ENCODE measurements around the gene CTU2. TPM values are rescaled to one million over a fixed set of nuclear protein-coding genes. Genes with fewer than 3 reads are reported as not detected.

CTU2 gene
- total RNA-seq, 1 donor from 2014 or later: 13.1 TPM

GRCh38 chr16:88699180-88699579 lies 7.1 kb upstream of the CTU2 start:
- H3K27ac ChIP-seq (replicated peaks): no peak overlapping the region
- peaks cover 47% of the 10 kb centered on the region for H3K4me1 ChIP-seq
- intact Hi-C loops (cut with micrococcal nuclease): no loop called here
- TF ChIP-seq CTCF (IDR thresholded peaks at IDR 0.05; ENCODE audit: borderline replicate concordance): no peak
- H3K36me3 ChIP-seq: peaks cover 33% of the 10 kb centered on the region
- DNase-seq: no peak
- no peak overlapping the region for H3K4me3 ChIP-seq
- no peaks in the 10 kb centered on the region for H3K9me3 ChIP-seq (replicated peaks)
- no peaks in the 10 kb centered on the region for H3K27me3 ChIP-seq (ENCODE audit: low read depth)

GRCh38 chr16:88700322-88700635 lies 6.0 kb upstream of the CTU2 start:
- Histone ChIP-seq H3K9me3 (replicated peaks) (no peaks in the 10 kb centered on the region), H3K27ac (replicated peaks) (peak overlapping the region; percentile 85), H3K4me1 (peaks cover 58% of the 10 kb centered on the region), H3K36me3 (peaks cover 33% of the 10 kb centered on the region), H3K4me3 (peak overlapping the region; percentile 48), H3K27me3 (ENCODE audit: low read depth) (no peaks in the 10 kb centered on the region)
- intact Hi-C loops (cut with micrococcal nuclease): no loop called here
- TF ChIP-seq CTCF (IDR thresholded peaks at IDR 0.05; ENCODE audit: borderline replicate concordance): no peak
- DNase-seq: no peak

GRCh38 chr16:88700636-88701482 lies 5.4 kb upstream of the CTU2 start:
- DNase-seq: peak; percentile 93
- no peaks in the 10 kb centered on the region for H3K27me3 ChIP-seq (ENCODE audit: low read depth)
- H3K4me1 ChIP-seq: peaks cover 63% of the 10 kb centered on the region
- intact Hi-C loops (cut with micrococcal nuclease): no loop called here
- peak overlapping the region; percentile 85 for H3K27ac ChIP-seq (replicated peaks)
- TF ChIP-seq CTCF (IDR thresholded peaks at IDR 0.05; ENCODE audit: borderline replicate concordance): no peak
- peaks cover 33% of the 10 kb centered on the region for H3K36me3 ChIP-seq
- no peaks in the 10 kb centered on the region for H3K9me3 ChIP-seq (replicated peaks)
- peak overlapping the region; percentile 48 for H3K4me3 ChIP-seq

GRCh38 chr16:88701581-88702370 lies 4.5 kb upstream of the CTU2 start:
- no peaks in the 10 kb centered on the region for H3K27me3 ChIP-seq (ENCODE audit: low read depth)
- H3K27ac ChIP-seq (replicated peaks): peak overlapping the region; percentile 85
- no peaks in the 10 kb centered on the region for H3K9me3 ChIP-seq (replicated peaks)
- intact Hi-C loops (cut with micrococcal nuclease): no loop called here
- peak overlapping the region; percentile 48 for H3K4me3 ChIP-seq
- peaks cover 68% of the 10 kb centered on the region for H3K4me1 ChIP-seq
- H3K36me3 ChIP-seq: peaks cover 27% of the 10 kb centered on the region
- no peak for DNase-seq
- TF ChIP-seq CTCF (IDR thresholded peaks at IDR 0.05; ENCODE audit: borderline replicate concordance): no peak

GRCh38 chr16:88702371-88703210 lies 3.7 kb upstream of the CTU2 start:
- Histone ChIP-seq H3K4me1 (peaks cover 76% of the 10 kb centered on the region), H3K4me3 (peak overlapping the region; percentile 99), H3K27me3 (ENCODE audit: low read depth) (no peaks in the 10 kb centered on the region), H3K27ac (replicated peaks) (peak overlapping the region; percentile 85), H3K9me3 (replicated peaks) (no peaks in the 10 kb centered on the region), H3K36me3 (peaks cover 19% of the 10 kb centered on the region)
- no peak for TF ChIP-seq CTCF (IDR thresholded peaks at IDR 0.05; ENCODE audit: borderline replicate concordance)
- no peak for DNase-seq
- intact Hi-C loops (cut with micrococcal nuclease): no loop called here

Measured in left ventricle myocardium inferior (tissue), 1 donor.